Activated CD8-positive, alpha-beta memory T cell treated with anti-CD3 and anti-CD28 coated beads for 36 hours (primary cell): ENCODE data around the gene TMEM183A. TPM values are rescaled to one million over a fixed set of nuclear protein-coding genes. Genes with fewer than 3 reads are reported as not detected.

ENCODE experiments used
- CTCF ChIA-PET: fragments of 350-600 bp; sonication (Branson Sonifier 250); formaldehyde crosslinking; loops from one replicate; lab custom pipeline; 2021; ENCODE audit warnings: antibody characterized with exemption; lab: Charles Lee
- POLR2A ChIA-PET: fragments of 350-600 bp; sonication (Branson Sonifier 250); formaldehyde crosslinking; loops from one replicate; lab custom pipeline; 2021; ENCODE audit warnings: antibody characterized with exemption; lab: Charles Lee
- total RNA-seq, 2 experiments: library from RNA; stranded (reverse); gene quantifications; one replicate each; pipeline ENCODE4 v1.2.3, GENCODE V29; 2021

Gene TMEM183A
- total RNA-seq, 2 experiments from 2014 or later: 74.9 to 83.3 TPM

DNA sequence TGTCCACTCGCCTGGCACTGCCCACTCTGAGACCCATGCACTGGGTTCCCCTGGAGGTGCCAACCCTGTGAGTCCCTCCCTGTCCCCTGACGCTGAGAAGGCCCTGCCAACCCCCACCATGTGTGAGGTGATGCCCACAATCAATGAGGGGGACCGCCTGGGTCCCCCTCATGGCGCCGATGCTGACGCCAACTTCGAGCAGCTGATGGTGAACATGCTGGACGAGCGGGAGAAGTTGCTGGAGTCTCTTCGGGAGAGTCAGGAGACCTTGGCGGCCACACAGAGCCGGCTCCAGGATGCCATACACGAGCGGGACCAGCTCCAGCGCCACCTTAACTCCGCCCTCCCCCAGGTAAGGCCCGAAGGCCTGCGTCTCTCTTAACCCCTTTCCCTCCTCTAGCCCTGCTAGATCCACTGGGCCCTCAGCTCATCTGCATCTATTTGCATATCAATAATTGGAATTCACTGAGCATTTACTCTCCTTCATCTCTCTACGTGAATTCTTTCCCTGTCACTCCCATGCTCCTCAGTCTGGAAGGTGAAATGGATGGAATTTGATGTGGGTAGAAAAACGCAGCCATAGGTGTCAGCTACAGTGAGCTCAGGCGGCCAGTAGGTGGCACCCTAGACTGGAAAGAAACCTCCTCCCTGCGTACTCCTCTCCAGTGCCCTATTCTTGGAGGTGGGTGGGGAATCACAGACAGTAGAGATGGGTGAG, 31.9 kb downstream of the TMEM183A start:
- CTCF ChIA-PET: interaction anchor here (0.6 to 3.4 kb wide), 23 partner anchors 10 to 393 kb away, joined by 3 to 34 read pairs (median 4); partner anchors contain the start of genes KLHL12 and MYBPH
- POLR2A ChIA-PET: no interaction called here

DNA sequence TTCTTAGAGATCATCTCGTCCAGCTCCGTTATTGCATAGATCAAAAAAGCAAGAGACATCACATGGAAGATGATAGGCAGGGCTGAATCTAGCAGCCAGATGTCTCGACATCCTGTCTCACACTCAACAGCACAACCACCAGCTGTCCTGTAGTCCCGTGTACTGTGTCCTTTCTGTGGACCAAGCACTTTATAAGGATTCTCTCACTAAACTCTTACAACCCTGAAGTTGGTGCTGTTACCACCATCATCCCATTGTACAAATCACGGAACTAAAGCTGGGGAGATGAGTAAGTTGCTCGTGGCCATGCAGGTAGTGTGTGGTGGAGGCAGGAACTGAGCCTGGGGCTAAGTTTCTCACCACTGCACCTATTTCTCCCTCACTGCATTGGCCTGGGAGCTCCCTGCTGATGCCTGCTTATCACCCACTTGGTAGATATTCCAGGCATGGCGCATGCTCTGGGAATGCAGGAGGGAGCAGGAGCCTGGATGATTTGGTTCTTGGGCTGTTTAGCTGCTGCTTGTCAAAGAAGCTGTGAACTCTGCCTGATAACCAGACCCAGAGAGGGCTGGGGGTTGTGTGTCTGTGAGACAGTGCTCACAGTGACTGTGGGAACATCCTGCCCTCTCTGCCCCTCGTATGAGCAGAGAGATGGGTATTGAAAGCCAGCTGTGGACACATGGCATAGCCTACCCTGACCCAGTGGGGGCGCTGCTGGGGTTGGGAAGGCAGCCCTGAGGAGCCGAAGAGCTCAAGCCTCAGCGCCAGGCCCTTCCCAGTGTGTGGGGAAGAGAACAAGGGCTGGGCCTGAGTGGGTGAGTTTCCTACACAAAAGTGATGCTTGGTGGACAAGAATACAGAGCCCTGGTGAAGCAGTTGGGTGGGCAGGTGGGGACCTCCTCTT, 32.7 kb downstream of the TMEM183A start:
- POLR2A ChIA-PET: no interaction called here

DNA sequence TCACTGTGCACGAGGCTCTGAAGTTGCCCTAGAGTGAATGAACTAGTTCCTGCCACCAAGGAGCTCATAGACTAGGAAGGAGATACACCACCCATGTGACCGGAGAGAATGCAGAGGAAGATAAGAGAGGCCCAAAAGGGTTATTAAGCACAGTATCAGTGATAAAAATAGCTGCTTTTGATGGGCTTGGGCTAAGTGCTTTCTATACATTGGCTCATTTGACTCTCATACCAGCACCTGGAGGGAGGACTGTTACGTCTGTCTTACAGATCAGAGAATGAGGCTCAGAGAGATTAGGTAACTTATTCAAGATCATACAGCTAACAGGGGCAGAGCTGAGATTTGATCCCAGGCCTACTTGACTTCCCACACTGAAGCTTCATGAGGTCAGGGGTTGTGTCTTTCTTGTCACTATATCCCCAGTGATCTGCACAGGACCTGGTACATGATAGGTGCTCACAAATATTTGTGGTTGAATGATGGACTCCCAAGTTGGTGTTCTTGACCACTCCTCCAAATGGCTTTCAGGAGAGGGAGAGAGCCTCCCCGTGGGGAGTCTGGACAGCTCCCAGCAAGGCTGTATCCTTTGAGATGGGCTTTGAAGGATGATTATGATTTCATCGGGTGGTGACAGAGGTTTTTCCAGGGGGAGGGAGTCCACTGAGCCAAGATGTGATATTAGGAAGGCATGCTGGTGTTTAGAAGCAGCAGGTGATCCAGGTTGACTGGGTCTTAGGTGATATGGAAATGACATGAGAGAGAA, 33.5 kb downstream of the TMEM183A start:
- CTCF ChIA-PET: interaction anchor here (0.9 to 3.4 kb wide), 11 partner anchors 8 to 230 kb away, joined by 4 to 34 read pairs (median 9); no protein-coding TSS in a partner anchor
- POLR2A ChIA-PET: interaction anchor here (0.7 kb wide), 1 partner anchor 8 kb away, joined by 3 read pairs; no protein-coding TSS in a partner anchor

More for the DNA sequence above, 32.7 kb downstream of the TMEM183A start:
- CTCF ChIA-PET: interaction anchor here (0.7 to 3.4 kb wide), 25 partner anchors 8 to 392 kb away, joined by 3 to 34 read pairs (median 4); partner anchors contain the start of gene MYBPH

DNA sequence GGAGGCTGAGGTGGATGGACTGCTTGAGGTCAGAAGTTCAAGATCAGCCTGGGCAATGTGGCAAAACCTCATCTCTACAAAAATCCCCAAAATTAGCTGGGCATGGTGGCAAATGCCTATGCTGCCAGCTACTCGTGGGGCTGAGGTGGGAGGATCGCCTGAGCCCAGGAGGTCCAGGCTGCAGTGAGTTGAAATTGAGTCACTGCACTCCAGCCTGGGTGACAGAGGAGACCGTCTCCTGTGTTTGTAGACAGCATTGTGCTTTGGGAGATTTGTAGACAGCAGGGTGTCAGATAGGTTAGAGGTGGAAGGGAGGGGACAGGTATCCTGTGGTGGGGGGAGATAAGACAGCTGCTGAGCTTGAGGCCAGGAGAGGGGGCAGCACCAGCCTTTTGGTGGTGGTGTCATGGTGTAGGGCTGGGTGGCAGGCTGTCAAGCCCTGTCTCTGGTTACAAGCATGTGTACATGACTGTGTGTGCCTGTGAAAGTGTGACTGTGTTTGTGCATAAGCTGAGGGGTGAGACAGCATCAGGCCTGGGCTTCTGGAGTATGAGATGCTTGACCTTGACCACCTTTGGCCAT, 34.3 kb downstream of the TMEM183A start:
- CTCF ChIA-PET: interaction anchor here (2.2 to 3.4 kb wide), 4 partner anchors 16 to 229 kb away, joined by 10 to 34 read pairs (median 14); no protein-coding TSS in a partner anchor
- POLR2A ChIA-PET: no interaction called here

DNA sequence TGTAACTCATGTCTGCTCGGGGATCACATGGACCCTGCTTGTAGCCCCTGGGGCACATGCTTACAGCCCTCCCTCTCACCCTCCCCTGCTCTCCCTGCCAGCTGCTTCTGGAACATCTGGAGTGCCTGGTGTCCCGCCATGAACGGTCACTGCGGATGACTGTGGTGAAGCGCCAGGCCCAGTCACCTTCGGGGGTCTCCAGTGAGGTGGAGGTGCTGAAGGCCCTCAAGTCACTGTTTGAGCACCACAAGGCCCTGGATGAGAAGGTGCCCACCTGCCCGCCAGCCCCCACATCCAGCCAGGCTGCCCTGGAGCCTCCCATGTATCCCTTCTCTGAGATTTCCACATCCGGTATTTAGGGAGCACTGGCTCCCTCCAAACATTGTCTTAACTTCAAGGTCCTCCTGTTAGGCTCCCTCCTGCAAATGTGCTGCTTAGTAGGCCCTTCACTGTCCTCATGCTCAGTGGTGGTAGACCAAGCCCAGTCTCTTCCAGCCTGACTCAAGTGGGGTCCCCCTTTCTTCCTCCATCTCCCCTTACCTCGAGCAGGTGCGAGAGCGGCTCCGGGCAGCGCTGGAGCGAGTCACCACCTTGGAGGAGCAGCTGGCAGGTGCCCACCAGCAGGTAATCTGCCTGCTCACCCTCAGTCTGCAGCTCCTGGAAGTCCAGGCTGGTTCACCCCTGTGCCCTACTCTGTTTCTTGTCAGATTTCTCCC, 36.8 kb downstream of the TMEM183A start:
- ChIA-PET POLR2A (no interaction called here), CTCF (no interaction called here)

DNA sequence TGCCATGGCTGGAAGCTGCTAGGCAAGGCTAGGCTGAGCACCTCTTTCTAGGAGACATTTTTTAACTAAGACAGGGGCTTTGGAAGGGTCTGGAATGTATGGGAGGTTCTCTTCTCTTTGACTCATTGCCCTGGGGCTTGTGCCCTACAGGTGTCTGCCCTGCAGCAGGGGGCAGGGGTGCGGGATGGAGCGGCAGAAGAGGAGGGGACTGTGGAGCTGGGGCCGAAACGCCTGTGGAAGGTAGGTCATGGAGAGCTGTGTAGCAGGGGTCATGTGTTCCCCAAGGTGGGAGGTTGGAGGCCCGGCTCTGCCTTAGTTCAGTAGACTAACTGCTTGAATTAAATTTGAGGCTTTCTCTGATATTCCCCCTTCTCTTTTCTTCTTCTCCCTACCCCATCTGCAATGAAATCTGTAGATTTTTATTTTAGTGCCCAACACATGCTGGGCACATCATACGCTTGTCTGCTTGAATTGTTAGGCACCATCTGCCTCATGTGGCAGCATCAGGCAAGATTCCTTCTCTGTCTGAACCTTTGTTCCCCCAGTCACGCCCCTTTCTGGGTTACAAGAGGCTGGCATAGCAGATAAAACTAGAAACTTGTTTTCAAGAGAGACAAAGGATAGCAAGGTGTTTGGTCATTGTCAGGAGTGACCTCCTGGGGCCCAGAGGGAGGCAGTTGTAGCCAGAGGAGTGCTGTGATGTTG, 37.5 kb downstream of the TMEM183A start:
- POLR2A ChIA-PET: no interaction called here
- CTCF ChIA-PET: interaction anchor here (0.6 kb wide), 1 partner anchor 22 kb away, joined by 3 read pairs; no protein-coding TSS in a partner anchor

DNA sequence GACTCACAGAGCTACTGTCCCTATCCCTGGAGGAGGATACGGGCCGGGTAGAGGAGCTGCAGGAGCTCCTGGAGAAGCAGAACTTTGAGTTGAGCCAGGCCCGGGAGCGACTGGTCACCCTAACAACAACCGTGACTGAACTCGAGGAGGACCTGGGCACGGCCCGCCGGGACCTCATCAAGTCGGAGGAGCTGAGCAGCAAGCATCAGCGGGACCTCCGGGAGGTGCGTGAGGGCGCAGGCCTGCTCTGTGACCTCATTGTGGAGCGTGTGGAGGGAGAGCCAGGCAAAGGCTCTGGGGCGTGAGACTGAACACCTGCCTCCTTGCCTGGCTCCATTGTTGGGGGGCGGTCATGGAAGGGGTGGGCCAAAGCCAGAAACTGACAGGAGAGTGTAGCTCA, 38.2 kb downstream of the TMEM183A start:
- CTCF ChIA-PET: interaction anchor here (0.6 kb wide), 1 partner anchor 23 kb away, joined by 3 read pairs; no protein-coding TSS in a partner anchor
- POLR2A ChIA-PET: no interaction called here

DNA sequence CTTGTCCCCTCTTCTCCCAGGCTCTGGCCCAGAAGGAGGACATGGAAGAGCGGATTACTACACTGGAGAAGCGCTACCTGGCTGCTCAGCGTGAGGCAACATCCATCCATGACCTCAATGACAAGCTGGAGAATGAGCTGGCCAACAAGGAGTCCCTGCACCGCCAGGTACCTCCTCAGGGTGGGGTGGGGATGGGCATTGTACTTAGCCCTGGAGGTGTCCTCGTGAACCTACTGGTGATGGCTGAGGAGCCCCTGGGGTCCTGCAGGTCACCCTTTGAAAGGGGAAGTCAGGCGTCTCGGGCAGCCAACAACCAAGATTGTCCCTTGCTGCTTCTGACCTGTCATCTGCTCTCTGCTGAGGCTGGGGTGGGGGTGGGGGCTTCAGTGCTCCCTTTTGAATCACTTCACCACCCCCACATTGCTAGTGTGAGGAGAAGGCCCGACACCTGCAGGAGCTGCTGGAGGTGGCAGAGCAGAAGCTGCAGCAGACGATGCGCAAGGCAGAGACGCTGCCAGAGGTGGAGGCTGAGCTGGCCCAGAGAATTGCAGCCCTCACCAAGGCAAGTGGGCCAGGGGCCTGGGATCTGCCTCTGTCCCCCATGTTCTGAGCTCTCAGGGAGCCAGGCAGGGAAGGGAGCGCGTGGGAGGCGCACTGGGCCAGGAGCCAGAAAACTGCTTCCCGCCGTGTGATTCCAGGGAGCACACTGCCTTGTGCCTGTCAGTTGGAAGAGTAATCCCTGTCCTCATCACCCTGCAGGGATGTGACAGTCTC, 38.8 kb downstream of the TMEM183A start:
- ChIA-PET POLR2A (no interaction called here), CTCF (interaction anchor here (0.7 kb wide), 1 partner anchor 130 kb away, joined by 4 read pairs; no protein-coding TSS in a partner anchor)

DNA sequence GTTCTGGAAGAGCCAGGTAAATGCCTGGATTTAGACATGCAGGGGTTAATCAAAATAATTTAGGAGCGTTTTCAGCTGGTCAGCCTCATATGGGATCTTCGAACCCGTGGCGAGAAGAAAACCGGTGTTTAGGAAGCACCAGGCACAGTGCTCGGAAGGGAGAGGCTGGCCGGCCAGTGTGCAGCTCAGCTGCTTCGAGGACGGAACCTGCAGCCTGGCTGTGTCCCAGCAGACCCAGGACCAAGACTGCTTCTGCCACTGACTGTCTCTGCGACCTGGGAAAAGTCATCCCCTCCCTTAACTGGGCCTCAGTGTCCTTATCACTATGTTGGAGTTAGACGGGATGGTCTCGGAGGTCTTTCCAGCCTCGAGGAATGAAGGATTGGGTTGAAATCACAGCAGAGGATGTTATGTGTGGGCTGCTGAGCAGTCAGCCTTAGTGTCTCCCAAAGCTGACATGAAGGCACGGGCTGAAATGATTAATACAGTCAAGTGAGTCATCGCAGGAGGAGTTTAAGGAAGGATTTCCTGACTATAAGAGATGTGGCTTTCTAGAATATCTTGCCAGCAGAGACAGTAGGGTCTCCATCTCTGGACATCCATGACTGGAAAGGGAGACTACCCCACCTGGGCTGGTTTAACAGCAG, 39.9 kb downstream of the TMEM183A start:
- ChIA-PET POLR2A (no interaction called here), CTCF (no interaction called here)

DNA sequence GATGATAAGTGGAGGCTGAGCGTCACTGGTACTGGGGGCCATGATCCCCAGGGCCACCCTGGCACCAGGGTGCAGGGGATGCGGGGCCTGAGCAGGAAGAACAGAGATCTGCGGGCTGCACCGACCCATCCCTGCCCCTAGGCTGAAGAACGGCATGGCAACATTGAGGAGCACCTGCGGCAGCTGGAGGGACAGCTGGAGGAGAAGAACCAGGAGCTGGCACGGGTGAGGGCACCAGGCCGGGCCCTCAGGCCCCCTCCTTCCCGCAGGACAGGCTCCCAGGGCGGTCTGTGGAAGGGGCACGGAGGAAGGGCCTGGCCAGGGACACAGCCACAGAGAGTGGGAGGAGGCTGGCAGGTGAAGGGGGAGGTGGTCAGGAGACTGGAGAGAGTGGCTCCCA, 40.9 kb downstream of the TMEM183A start:
- ChIA-PET CTCF (no interaction called here), POLR2A (no interaction called here)

DNA sequence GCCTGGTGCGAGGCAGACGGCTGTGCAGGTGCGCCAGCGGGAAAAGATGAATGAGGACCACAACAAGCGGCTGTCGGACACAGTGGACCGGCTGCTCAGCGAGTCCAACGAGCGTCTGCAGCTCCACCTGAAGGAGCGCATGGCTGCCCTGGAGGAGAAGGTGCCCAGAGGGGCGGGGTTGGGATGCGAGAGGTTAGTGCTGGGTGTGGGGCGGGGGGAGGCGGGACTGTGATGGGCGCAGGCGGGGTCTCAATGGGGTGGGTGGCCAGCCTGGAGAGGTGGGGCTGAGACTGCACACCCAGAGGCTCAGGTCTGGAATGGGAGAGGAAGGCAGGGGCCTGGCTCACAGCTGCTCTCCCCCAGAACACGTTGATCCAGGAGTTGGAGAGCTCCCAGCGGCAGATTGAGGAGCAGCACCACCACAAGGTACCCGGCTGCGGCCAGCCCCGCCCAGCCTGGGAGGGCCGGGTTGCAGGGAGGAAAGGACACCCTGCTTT, 41.4 kb downstream of the TMEM183A start:
- CTCF ChIA-PET: no interaction called here
- POLR2A ChIA-PET: no interaction called here

DNA sequence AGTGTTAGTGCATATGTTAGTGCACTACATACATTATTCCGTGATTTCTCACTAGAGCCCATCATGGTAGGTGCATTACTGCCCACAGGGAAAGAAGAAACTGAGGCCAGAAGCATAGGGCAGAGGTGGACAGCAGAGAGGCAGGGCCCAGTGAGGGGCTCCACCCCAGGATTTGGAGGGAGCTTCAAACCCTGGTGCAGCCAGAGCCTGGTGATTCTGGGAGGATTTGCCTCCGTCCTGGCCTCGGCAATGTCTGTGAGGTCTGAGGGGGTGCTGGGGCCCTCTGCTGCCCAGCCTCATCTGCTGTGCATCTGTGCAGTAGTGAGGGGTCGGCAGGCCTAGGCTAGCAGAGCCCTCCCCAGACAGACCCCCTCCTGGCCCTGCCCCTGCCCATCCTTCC, 41.9 kb downstream of the TMEM183A start:
- POLR2A ChIA-PET: no interaction called here
- CTCF ChIA-PET: no interaction called here

DNA sequence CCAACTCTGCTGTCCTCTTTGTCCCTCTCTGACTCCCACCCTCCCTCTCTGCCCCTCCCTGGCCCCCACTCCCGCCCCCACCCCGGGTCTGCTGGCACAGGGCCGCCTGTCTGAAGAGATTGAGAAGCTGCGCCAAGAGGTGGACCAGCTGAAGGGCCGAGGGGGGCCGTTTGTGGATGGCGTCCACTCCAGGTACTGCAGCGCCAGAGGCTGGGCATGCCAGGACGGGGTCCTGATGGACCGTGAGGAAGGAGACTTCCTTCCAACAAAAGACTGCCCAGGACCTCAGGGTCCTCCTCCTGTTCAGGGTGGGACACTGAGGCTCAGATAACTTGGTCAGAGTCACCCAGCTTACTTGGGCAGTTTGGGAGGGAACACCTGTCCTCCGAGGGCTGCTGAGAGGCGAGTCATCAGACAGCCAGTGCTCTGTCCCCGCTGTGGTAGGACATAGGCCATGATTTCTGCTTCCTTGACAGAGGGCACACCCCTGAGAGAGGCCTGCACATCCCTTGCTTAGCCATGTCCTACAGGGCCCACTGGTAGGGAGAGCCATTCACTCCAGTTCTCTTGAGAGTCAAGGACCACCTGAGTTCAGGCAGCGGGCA, 42.5 kb downstream of the TMEM183A start:
- ChIA-PET POLR2A (no interaction called here), CTCF (no interaction called here)

DNA sequence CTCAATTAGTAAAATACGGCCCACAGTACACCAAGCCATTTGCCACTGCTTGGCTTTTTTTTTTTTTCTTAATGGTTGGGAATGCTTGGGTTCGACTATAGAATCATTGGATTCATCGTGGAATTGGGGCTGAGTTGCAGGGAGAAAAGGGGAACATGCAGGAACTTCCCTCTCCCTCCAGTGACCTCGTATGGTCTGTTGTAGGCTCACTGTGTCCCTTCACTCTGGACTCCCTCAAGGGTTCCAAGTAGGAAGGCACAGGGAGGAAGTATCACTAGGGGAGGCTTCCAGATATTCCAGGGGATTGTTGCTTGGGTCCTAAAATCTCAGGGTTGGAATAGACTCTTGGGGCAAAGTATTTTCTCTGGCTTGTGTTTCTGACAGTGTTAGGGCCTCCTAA, 43.7 kb downstream of the TMEM183A start:
- POLR2A ChIA-PET: no interaction called here
- CTCF ChIA-PET: no interaction called here

DNA sequence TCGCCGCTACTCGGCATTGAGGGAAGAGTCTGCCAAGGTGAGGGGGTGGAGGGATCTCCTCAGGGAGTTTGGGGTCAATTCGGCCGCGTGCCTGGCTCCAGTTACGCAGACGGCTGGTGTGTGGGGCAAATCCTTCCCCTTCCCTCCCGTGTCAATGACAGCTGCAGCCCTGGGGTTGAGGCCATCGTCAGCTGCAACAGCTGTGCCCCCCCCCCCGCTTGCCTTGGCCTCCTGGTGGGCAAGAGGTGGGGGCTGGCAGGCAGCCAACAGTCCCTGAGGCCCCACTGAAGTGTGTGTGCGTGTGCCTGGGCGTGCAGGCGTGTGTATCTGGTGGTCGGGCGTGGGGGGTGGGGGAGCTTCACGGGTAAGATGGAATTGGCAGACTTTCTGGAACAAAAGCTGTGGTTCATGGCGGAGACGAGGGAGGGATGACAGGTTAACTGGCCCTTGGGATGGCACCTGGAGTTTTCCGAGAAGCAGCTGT, 44.7 kb downstream of the TMEM183A start:
- CTCF ChIA-PET: interaction anchor here (3.3 kb wide), 1 partner anchor 13 kb away, joined by 12 read pairs; no protein-coding TSS in a partner anchor

More for the DNA sequence above, 44.7 kb downstream of the TMEM183A start:
- POLR2A ChIA-PET: no interaction called here
